GM06990 (cell line): ENCODE measurements around the gene TUSC2.
A peak's percentile ranks its signal among the peaks of the same experiment; 100 is the strongest.

Experiments used
- DNase-seq: peaks from one replicate; pipeline ENCODE4 v3.0.0-alpha.2; 2011; ENCODE audit not compliant: insufficient read length; ENCODE audit errors: extremely low read depth
- H3K27me3 ChIP-seq: replicated peaks from 2 replicates; pipeline ENCODE4 v1.6.0; 2011; ENCODE audit warnings: low read length; ENCODE audit not compliant: control insufficient read depth, insufficient read depth
- H3K36me3 ChIP-seq: 2 replicates; pipeline ENCODE4 v1.5.1; 2011; ENCODE audit warnings: low read length; ENCODE audit not compliant: control insufficient read depth, insufficient read depth
- H3K4me3 ChIP-seq: replicated peaks from 2 replicates; pipeline ENCODE4 v1.5.1; 2011; ENCODE audit warnings: low read depth, mild to moderate bottlenecking, control low read depth, low read length
- CTCF ChIP-seq: IDR thresholded peaks from 2 replicates; pipeline ENCODE4 v1.5.1; 2011; ENCODE audit warnings: low read length, control low read depth, mild to moderate bottlenecking, inconsistent platforms; ENCODE audit not compliant: insufficient read depth, poor library complexity, severe bottlenecking

TUSC2 gene

GRCh38 chr3:50327943-50328691 is at the start of gene TUSC2:
TUSC2 (minus strand) TSS chr3:50328223; CDS start chr3:50328099, 124 bp downstream.
- Histone ChIP-seq H3K27me3 (no peaks in the 10 kb centered on the region), H3K36me3 (peaks cover 30% of the 10 kb centered on the region), H3K4me3 (peak within 1 kb of the TSS; percentile 90)
- no peak for TF ChIP-seq CTCF
- DNase-seq, result peak; percentile 90

GRCh38 chr3:50375258-50375931 is 47.4 kb upstream of the TUSC2 start:
- peak; percentile 13 for TF ChIP-seq CTCF
- no peak overlapping the region for H3K4me3 ChIP-seq
- no peak for DNase-seq

GRCh38 chr3:50374363-50375257 is 46.6 kb upstream of the TUSC2 start:
- DNase-seq, result no peak
- no peak for TF ChIP-seq CTCF
- H3K27me3 ChIP-seq, result peaks cover 4% of the 10 kb centered on the region
- H3K36me3 ChIP-seq, result no peaks in the 10 kb centered on the region
- H3K4me3 ChIP-seq, result no peak overlapping the region

More at GRCh38 chr3:50375258-50375931, 47.4 kb upstream of the TUSC2 start:
- Histone ChIP-seq H3K36me3 (no peaks in the 10 kb centered on the region), H3K27me3 (peaks cover 4% of the 10 kb centered on the region)

GRCh38 chr3:50373146-50374051 is 45.4 kb upstream of the TUSC2 start:
- no peak for TF ChIP-seq CTCF
- no peak for DNase-seq
- H3K27me3 ChIP-seq, result peaks cover 6% of the 10 kb centered on the region
- H3K36me3 ChIP-seq, result no peaks in the 10 kb centered on the region
- H3K4me3 ChIP-seq, result no peak overlapping the region

- no peak for TF ChIP-seq CTCF
- DNase-seq, result no peak
- H3K27me3 ChIP-seq, result peaks cover 6% of the 10 kb centered on the region
- H3K4me3 ChIP-seq, result no peak overlapping the region
- no peaks in the 10 kb centered on the region for H3K36me3 ChIP-seq
Measured at GRCh38 chr3:50372349-50372748, 44.3 kb upstream of the TUSC2 start.
